OCI-LY3 (cell line): ENCODE data around the gene ZNF433.

Experiments
- H2AFZ ChIP-seq: fragments of 200-600, 300-600 bp; shearing (Covaris generic); 2 replicates; pipeline ENCODE4 v1.6.0; 2014; ENCODE audit warnings: antibody characterized with exemption, low read depth, low read length
- H3K27ac ChIP-seq: fragments of 200-600, 300-600 bp; sonication (generic); 2 replicates; pipeline ENCODE4 v1.5.1; 2014; ENCODE audit warnings: mild to moderate bottlenecking, low read length, moderate library complexity, mixed read lengths
- H3K27me3 ChIP-seq: fragments of 200-600, 300-600 bp; sonication (generic); 2 replicates; pipeline ENCODE4 v1.6.1; 2014; ENCODE audit warnings: low read depth, low read length, mixed read lengths
- H3K36me3 ChIP-seq: fragments of 200-600, 300-600 bp; sonication (generic); replicated peaks from 2 replicates; pipeline ENCODE3; 2014; ENCODE audit warnings: low read depth, low read length, mixed read lengths
- H3K4me1 ChIP-seq: fragments of 300-600, 200-600 bp; sonication (generic); 2 replicates; pipeline ENCODE4 v1.6.1; 2014; ENCODE audit warnings: low read length, mixed read lengths
- H3K4me2 ChIP-seq: fragments of 200-600, 300-600 bp; sonication (generic); 2 replicates; pipeline ENCODE4 v1.6.1; 2014; ENCODE audit warnings: low read length, mixed read lengths
- H3K4me3 ChIP-seq: fragments of 300-600, 200-600 bp; sonication (generic); 2 replicates; pipeline ENCODE4 v1.5.1; 2014; ENCODE audit warnings: antibody characterized with exemption, mild to moderate bottlenecking, low read length, moderate library complexity
- H3K79me2 ChIP-seq: fragments of 300-600, 200-600 bp; shearing (Covaris generic); 2 replicates; pipeline ENCODE4 v1.6.1; 2014; ENCODE audit warnings: mild to moderate bottlenecking, low read length, mixed read lengths
- H3K9ac ChIP-seq: fragments of 300-600, 200-600 bp; shearing (Covaris generic); 2 replicates; pipeline ENCODE4 v1.6.0; 2014; ENCODE audit warnings: mild to moderate bottlenecking, low read length, moderate library complexity
- H3K9me3 ChIP-seq: fragments of 200-600, 300-600 bp; shearing (Covaris generic); 2 replicates; pipeline ENCODE4 v1.6.1; 2014; ENCODE audit warnings: low read length, mixed read lengths; ENCODE audit not compliant: insufficient read depth
- H4K20me1 ChIP-seq: fragments of 200-600, 300-600 bp; sonication (generic); 2 replicates; pipeline ENCODE4 v1.6.1; 2016; ENCODE audit warnings: low read length, mixed read lengths; ENCODE audit not compliant: insufficient read depth
- CTCF ChIP-seq: fragments of 200-600, 300-600 bp; sonication (generic); IDR thresholded peaks from 2 replicates; pipeline ENCODE4 v1.5.1; 2014; ENCODE audit warnings: antibody characterized with exemption, low read length, low read depth
- EZH2phosphoT487 ChIP-seq: fragments of 200-600 bp; shearing (Covaris generic); IDR thresholded peaks from 2 replicates; pipeline ENCODE4 v1.6.1; 2018; ENCODE audit warnings: antibody characterized with exemption, mixed run types, low read depth

The ZNF433 gene

GRCh38 chr19:12064590-12065538 lies 29.4 kb upstream of the ZNF433 start, which contains the start of gene ZNF844:
Gene ZNF844 (plus strand): TSS chr19:12064731. CDS start chr19:12064874, 143 bp downstream.
- Histone ChIP-seq H3K4me2 (no peak within 1 kb of the TSS), H3K4me3 (no peak within 1 kb of the TSS), H3K27ac (no peak within 1 kb of the TSS), H2AFZ (no peak within 1 kb of the TSS), H3K79me2 (no peaks in the 10 kb centered on the region), H3K9me3 (peaks cover 4% of the 10 kb centered on the region; the same call in 1 of the 2 replicates), H3K9ac (no peak within 1 kb of the TSS), H3K36me3 (no peaks in the 10 kb centered on the region), H3K27me3 (no peaks in the 10 kb centered on the region), H3K4me1 (peaks cover 15% of the 10 kb centered on the region), H4K20me1 (no peaks in the 10 kb centered on the region)
- TF ChIP-seq EZH2phosphoT487 = no peak
- TF ChIP-seq CTCF = no peak

GRCh38 chr19:12055784-12056183 lies 20.3 kb upstream of the ZNF433 start:
- Histone ChIP-seq H3K36me3 (no peaks in the 10 kb centered on the region), H3K9ac (no peak overlapping the region), H3K9me3 (no peaks in the 10 kb centered on the region), H2AFZ (no peak overlapping the region), H3K4me3 (no peak overlapping the region), H3K27me3 (peaks cover 17% of the 10 kb centered on the region), H3K4me1 (peaks cover 13% of the 10 kb centered on the region), H3K27ac (no peak overlapping the region), H3K79me2 (no peaks in the 10 kb centered on the region), H4K20me1 (no peaks in the 10 kb centered on the region), H3K4me2 (no peak overlapping the region)
- no peak for TF ChIP-seq EZH2phosphoT487
- no peak for TF ChIP-seq CTCF

GRCh38 chr19:12052497-12053169 lies 17.2 kb upstream of the ZNF433 start, which contains the start of gene ZNF878:
Gene ZNF878 (minus strand): TSS chr19:12052961. CDS start chr19:12052801, 160 bp downstream.
- Histone ChIP-seq H3K36me3 (peaks cover 10% of the 10 kb centered on the region), H3K9me3 (0 out of 2 replicates have a peak, but pooled peaks cover 3% of the 10 kb centered on the region), H4K20me1 (no peaks in the 10 kb centered on the region), H3K4me2 (peak within 1 kb of the TSS; percentile 88), H3K4me1 (no peaks in the 10 kb centered on the region; the same call in 1 of the 2 replicates), H3K9ac (peak within 1 kb of the TSS; percentile 77), H3K79me2 (no peaks in the 10 kb centered on the region), H3K27me3 (peaks cover 17% of the 10 kb centered on the region), H2AFZ (peak within 1 kb of the TSS; percentile 92), H3K27ac (peak within 1 kb of the TSS; percentile 53), H3K4me3 (peak within 1 kb of the TSS; percentile 88)
- TF ChIP-seq CTCF (peak; percentile 35; the same call in 1 of the 2 replicates), EZH2phosphoT487 (no peak)
